Tibial nerve (tissue), 4 donors: ENCODE measurements around the gene RUNDC3A.

Experiments
- EP300 ChIP-seq, 2 donors: sonication (generic); formaldehyde crosslinking; IDR thresholded peaks; one replicate each; pipeline ENCODE4 v1.6.1; 2017; ENCODE audit warnings: antibody characterized with exemption in 2 of 2, mild to moderate bottlenecking in 1 of 2
- POLR2A ChIP-seq, 2 donors: fragments of 450-650 bp; IDR thresholded peaks; one replicate each; pipeline ENCODE4 v1.6.1; 2017; ENCODE audit warnings: antibody characterized with exemption in 2 of 2, mild to moderate bottlenecking in 2 of 2, moderate library complexity in 2 of 2
- TF ChIP-seq, protein P1 (sequence below), 5 experiments: fragments of 200-600 bp in 3 of 5; fragments of 450-650 bp in 2 of 5; sonication (generic) in 3 of 5; IDR thresholded peaks; one replicate each; pipeline ENCODE4 v1.5.1; 2016 to 2019; ENCODE audit warnings: antibody characterized with exemption in 5 of 5, mild to moderate bottlenecking in 3 of 5, moderate library complexity in 2 of 5

GRCh38 chr17:44312396-44313104, 4.1 kb downstream of the RUNDC3A start:
- TF ChIP-seq, protein P1, sequence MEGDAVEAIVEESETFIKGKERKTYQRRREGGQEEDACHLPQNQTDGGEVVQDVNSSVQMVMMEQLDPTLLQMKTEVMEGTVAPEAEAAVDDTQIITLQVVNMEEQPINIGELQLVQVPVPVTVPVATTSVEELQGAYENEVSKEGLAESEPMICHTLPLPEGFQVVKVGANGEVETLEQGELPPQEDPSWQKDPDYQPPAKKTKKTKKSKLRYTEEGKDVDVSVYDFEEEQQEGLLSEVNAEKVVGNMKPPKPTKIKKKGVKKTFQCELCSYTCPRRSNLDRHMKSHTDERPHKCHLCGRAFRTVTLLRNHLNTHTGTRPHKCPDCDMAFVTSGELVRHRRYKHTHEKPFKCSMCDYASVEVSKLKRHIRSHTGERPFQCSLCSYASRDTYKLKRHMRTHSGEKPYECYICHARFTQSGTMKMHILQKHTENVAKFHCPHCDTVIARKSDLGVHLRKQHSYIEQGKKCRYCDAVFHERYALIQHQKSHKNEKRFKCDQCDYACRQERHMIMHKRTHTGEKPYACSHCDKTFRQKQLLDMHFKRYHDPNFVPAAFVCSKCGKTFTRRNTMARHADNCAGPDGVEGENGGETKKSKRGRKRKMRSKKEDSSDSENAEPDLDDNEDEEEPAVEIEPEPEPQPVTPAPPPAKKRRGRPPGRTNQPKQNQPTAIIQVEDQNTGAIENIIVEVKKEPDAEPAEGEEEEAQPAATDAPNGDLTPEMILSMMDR (IDR thresholded peaks at IDR 0.05) = no peak
- TF ChIP-seq POLR2A (IDR thresholded peaks at IDR 0.05) (no peak), EP300 (IDR thresholded peaks at IDR 0.05) (no peak)
